Tibial nerve (tissue), 4 donors: ENCODE data around the gene ESPL1. TPM values are rescaled to one million over a fixed set of nuclear protein-coding genes. Genes with fewer than 3 reads are reported as not detected.

ENCODE experiments used
- DNase-seq, 2 donors: peaks; one replicate each; pipeline ENCODE4 v3.0.0-alpha.2; 2019; ENCODE audit warnings: low spot score in 2 of 2
- H3K27ac ChIP-seq, 4 donors: fragments of 200-600 bp; sonication (generic) in 3 of 4; one replicate each; pipeline ENCODE4 v1.5.1; 2017 to 2019; ENCODE audit warnings: mild to moderate bottlenecking in 1 of 4
- H3K27me3 ChIP-seq, 2 donors: fragments of 200-600 bp; sonication (generic) in 1 of 2; one replicate each; pipeline versions ENCODE4 v1.5.1 to v1.6.0; 2017 to 2019
- H3K36me3 ChIP-seq, 3 donors: fragments of 200-600 bp; sonication (generic); one replicate each; pipeline ENCODE4 v1.5.1; 2018 to 2019
- H3K4me1 ChIP-seq, 4 donors: fragments of 200-600 bp; sonication (generic) in 3 of 4; one replicate each; pipeline ENCODE4 v1.5.1; 2017 to 2019
- H3K4me3 ChIP-seq, 4 donors: fragments of 200-600 bp; sonication (generic) in 3 of 4; one replicate each; pipeline ENCODE4 v1.5.1; 2017 to 2019; ENCODE audit warnings: mild to moderate bottlenecking in 1 of 4, moderate library complexity in 1 of 4
- H3K9me3 ChIP-seq, 4 donors: fragments of 200-600 bp; sonication (generic) in 3 of 4; one replicate each; pipeline ENCODE4 v1.5.1; 2017 to 2019
- CTCF ChIP-seq, 5 experiments: fragments of 200-600 bp in 3 of 5; fragments of 450-650 bp in 2 of 5; sonication (generic) in 3 of 5; IDR thresholded peaks; one replicate each; pipeline ENCODE4 v1.5.1; 2016 to 2019; ENCODE audit warnings: antibody characterized with exemption in 5 of 5, mild to moderate bottlenecking in 3 of 5, moderate library complexity in 2 of 5
- EP300 ChIP-seq, 2 donors: sonication (generic); formaldehyde crosslinking; IDR thresholded peaks; one replicate each; pipeline ENCODE4 v1.6.1; 2017; ENCODE audit warnings: antibody characterized with exemption in 2 of 2, mild to moderate bottlenecking in 1 of 2
- POLR2A ChIP-seq, 2 donors: fragments of 450-650 bp; IDR thresholded peaks; one replicate each; pipeline ENCODE4 v1.6.1; 2017; ENCODE audit warnings: antibody characterized with exemption in 2 of 2, mild to moderate bottlenecking in 2 of 2, moderate library complexity in 2 of 2
- WGBS, 2 donors: methylation state at CpG; one replicate each; pipeline ENCODE4 v1.1.5; 2018; 5-methylcytosine and 5-hydroxymethylcytosine counted together
- total RNA-seq, 4 donors: library from RNA; depleted of rRNA; stranded (reverse); fragments of >200 nt; gene quantifications; one replicate each; pipeline ENCODE4 v1.1.0, GENCODE V29; 2016

Gene ESPL1
- total RNA-seq, 4 donors from 2014 or later: 2.2 to 8.7 (median 2.5) TPM; not detected in 1

DNA sequence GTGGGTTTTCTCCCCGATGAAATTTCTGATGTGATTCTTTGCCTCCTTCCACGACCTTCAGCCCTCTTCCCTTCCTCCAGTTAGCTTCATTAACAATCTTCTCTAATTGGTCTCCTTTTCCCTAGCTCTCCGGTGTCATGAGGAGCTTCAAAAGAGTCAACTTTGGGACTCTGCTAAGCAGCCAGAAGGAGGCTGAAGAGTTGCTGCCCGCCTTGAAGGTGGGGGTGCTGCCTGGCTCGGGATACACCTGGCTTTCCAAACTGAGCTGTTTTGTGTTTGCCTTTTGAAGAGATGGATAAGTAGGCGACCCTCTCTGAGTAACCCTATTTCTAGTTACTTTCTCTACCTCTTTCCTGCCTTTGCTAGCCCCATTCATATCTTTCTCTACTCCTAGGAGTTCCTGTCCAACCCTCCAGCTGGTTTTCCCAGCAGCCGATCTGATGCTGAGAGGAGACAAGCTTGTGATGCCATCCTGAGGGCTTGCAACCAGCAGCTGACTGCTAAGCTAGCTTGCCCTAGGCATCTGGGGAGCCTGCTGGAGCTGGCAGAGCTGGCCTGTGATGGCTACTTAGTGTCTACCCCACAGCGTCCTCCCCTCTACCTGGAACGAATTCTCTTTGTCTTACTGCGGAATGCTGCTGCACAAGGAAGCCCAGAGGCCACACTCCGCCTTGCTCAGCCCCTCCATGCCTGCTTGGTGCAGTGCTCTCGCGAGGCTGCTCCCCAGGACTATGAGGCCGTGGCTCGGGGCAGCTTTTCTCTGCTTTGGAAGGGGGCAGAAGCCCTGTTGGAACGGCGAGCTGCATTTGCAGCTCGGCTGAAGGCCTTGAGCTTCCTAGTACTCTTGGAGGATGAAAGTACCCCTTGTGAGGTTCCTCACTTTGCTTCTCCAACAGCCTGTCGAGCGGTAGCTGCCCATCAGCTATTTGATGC is 797 bp downstream of the ESPL1 start:
- peak overlapping the region in 2 of 4 donors; percentile 40 to 73 for H3K27ac ChIP-seq
- H3K36me3 ChIP-seq: no peaks in the 10 kb centered on the region
- H3K27me3 ChIP-seq: no peaks in the 10 kb centered on the region
- no peaks in the 10 kb centered on the region for H3K9me3 ChIP-seq
- H3K4me3 ChIP-seq: peak overlapping the region; percentile 38 to 66 (median 56)
- DNase-seq: no peak
- no peak for TF ChIP-seq POLR2A (IDR thresholded peaks at IDR 0.05)
- TF ChIP-seq CTCF (IDR thresholded peaks at IDR 0.05): no peak
- TF ChIP-seq EP300 (IDR thresholded peaks at IDR 0.05): no peak
- H3K4me1 ChIP-seq: peaks cover 0 to 15% (median 2%) of the 10 kb centered on the region in 4 donors
- WGBS, 2 donors: 50 to 58% methylated on average over 18 to 20 of the region's 20 CpGs

DNA sequence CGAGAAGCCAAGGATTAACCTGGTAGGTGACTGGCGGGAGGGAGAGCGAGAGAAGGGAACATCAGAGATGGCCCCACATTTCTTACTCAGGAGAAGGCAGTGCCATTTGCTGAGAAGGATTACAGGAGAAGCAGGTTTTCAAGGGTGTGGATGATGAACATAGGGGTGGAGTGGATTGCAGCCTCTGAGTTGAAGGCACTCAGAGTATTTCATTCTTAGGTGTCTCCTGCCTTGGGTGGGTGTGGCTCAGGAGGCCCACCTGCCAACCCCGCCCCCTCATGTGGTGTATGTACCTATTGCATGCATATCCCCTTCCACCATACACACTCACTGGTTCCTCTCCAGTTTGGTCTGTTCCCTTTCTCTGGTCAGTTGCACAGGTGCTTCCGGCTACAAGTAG is 6.3 kb downstream of the ESPL1 start:
- WGBS, 2 donors: 93% methylated on average over 5 of the region's 5 CpGs
- no peak for DNase-seq
- no peak for TF ChIP-seq CTCF (IDR thresholded peaks at IDR 0.05)
- TF ChIP-seq EP300 (IDR thresholded peaks at IDR 0.05): no peak
- TF ChIP-seq POLR2A (IDR thresholded peaks at IDR 0.05): no peak
- Histone ChIP-seq H3K9me3 (no peaks in the 10 kb centered on the region), H3K36me3 (no peaks in the 10 kb centered on the region), H3K27ac (no peak overlapping the region), H3K27me3 (no peaks in the 10 kb centered on the region), H3K4me1 (peaks cover 0 to 2% (median 0%) of the 10 kb centered on the region in 4 donors), H3K4me3 (no peak overlapping the region)

DNA sequence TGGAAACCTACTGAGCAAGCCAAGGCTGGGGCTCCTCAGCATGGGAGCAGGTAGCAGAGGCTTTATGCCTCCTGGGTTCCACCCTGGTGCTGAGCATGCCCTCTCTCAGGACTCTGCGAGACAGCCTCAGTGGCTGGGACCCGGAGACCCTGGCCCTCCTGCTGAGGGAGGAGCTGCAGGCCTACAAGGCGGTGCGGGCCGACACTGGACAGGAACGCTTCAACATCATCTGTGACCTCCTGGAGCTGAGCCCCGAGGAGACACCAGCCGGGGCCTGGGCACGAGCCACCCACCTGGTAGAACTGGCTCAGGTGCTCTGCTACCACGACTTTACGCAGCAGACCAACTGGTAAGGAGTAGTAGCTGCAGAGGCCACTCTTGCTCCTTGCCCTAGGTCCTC is 8.4 kb downstream of the ESPL1 start:
- Histone ChIP-seq H3K4me3 (no peak overlapping the region), H3K27me3 (no peaks in the 10 kb centered on the region), H3K36me3 (no peaks in the 10 kb centered on the region), H3K4me1 (peaks cover 0 to 7% (median 0%) of the 10 kb centered on the region in 4 donors), H3K9me3 (no peaks in the 10 kb centered on the region), H3K27ac (no peak overlapping the region)
- TF ChIP-seq EP300 (IDR thresholded peaks at IDR 0.05): no peak
- TF ChIP-seq POLR2A (IDR thresholded peaks at IDR 0.05): no peak
- no peak for TF ChIP-seq CTCF (IDR thresholded peaks at IDR 0.05)
- DNase-seq: no peak
- 95 to 98% methylated on average over 11 of the region's 11 CpGs for WGBS, 2 donors

- no peak overlapping the region for H3K27ac ChIP-seq
- peaks cover 0 to 6% (median 0%) of the 10 kb centered on the region in 3 donors for H3K36me3 ChIP-seq
- DNase-seq: no peak
- TF ChIP-seq CTCF (IDR thresholded peaks at IDR 0.05) (no peak), EP300 (IDR thresholded peaks at IDR 0.05) (no peak), POLR2A (IDR thresholded peaks at IDR 0.05) (no peak)
- peaks cover 0 to 7% (median 0%) of the 10 kb centered on the region in 4 donors for H3K4me1 ChIP-seq
- H3K9me3 ChIP-seq: no peaks in the 10 kb centered on the region
- H3K27me3 ChIP-seq: no peaks in the 10 kb centered on the region
- H3K4me3 ChIP-seq: no peak overlapping the region
- 95 to 96% methylated on average over 9 of the region's 9 CpGs for WGBS, 2 donors
Observed at GRCh38 chr12:53277981-53278380, 9.9 kb downstream of the ESPL1 start.

- 80 to 92% methylated on average over 2 to 3 of the region's 3 CpGs for WGBS, 2 donors
- Histone ChIP-seq H3K9me3 (no peaks in the 10 kb centered on the region), H3K4me1 (peaks cover 0 to 7% (median 0%) of the 10 kb centered on the region in 4 donors), H3K27ac (no peak overlapping the region), H3K4me3 (no peak overlapping the region), H3K36me3 (peaks cover 0 to 6% (median 0%) of the 10 kb centered on the region in 3 donors), H3K27me3 (no peaks in the 10 kb centered on the region)
- DNase-seq: no peak
- TF ChIP-seq EP300 (IDR thresholded peaks at IDR 0.05) (no peak), CTCF (IDR thresholded peaks at IDR 0.05) (no peak), POLR2A (IDR thresholded peaks at IDR 0.05) (no peak)
Observed at GRCh38 chr12:53279283-53279869, 11.3 kb downstream of the ESPL1 start.
